T-helper 2 cell treated with Interferon-gamma antibody and Interleukin-4, amounts not matched to agents 100 ng/mL and 5 ng/mL, for 36 hours (primary cell): Measurements from ENCODE around the gene CORO1C. TPM values are rescaled to one million over a fixed set of nuclear protein-coding genes. Genes with fewer than 3 reads are reported as not detected.

ENCODE experiments used
- intact Hi-C: fragments of 100-400 bp; cut with micrococcal nuclease; formaldehyde crosslinking; loops from one replicate; pipeline ENCODE4 v1.15.1; 2023
- total RNA-seq: library from RNA; stranded (reverse); gene quantifications from 2 replicates; pipeline ENCODE4 v1.2.3, GENCODE V29; 2022

The CORO1C gene
- total RNA-seq, 1 donor from 2014 or later = 47.7 TPM

DNA sequence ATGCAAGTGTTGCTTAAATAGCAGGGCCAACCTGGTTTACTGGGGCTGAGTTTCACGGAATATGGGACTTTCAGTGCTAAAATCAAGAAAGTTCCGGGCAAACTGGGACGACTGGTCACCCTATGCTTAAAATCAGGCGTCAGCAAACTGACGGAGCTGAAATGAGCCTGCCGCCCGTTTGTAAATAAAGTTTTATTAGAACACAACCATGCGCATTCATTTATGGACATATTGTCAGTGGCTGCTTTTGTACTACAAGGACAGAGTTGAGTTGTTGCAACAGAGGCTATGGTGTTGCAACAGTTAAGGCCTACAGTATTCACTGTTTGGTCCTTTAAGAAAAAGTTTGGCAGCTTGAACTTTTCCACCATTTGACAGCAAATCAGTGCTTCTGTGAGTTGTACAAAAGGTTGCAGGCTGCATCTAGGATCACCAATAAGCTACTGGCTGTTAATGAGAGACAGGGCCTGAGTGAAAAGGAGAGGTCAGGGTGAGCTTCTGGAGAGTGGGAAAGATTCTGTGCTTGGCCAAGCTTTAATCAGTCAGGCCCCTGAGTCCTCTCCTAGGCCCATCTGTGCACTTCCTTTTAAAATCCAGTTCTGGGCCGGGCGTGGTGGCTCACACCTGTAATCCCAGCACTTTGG lies 111.0 kb downstream of the CORO1C start:
- intact Hi-C loops = no loop called here

DNA sequence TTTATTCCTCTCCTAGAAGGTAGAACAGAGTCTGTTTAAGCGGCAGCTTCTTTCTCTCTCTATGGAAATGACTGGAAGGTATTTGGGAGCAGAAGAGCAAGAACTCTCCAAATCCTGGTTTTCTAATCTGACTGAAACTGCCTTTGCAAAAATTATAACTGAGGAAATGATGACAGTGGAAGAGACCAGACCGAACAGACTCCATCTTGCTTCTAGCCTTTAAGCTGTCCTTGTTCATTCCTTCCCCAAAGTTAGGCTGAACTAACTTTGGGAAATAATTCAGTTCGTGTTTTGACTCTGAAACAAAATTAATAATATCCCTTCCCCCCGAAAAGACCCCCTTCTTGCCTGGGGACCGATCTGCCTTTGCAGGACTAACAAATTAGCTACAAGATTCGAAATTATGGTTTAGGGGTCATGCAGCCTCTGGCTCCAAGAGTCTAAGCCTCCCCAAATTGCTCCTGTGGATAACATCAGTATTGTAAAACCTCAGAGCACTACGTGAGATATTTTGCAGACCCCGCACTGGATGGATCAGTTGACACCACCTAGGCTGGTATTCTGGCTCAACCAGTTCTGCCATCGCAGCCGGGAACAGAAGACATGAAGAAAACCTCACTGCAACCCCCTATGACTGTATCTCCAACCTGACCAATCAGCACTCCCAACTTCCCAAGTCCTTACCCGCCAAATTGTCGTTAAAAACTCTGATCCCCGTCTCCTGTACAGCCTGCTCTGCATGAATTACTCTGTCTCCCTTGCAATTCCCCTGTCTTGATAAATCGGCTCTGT lies 111.8 kb downstream of the CORO1C start:
- intact Hi-C loops = loop anchor here (2.0 to 5.0 kb wide), 2 partner anchors 102 to 183 kb away; partner anchors contain the start of gene FICD

DNA sequence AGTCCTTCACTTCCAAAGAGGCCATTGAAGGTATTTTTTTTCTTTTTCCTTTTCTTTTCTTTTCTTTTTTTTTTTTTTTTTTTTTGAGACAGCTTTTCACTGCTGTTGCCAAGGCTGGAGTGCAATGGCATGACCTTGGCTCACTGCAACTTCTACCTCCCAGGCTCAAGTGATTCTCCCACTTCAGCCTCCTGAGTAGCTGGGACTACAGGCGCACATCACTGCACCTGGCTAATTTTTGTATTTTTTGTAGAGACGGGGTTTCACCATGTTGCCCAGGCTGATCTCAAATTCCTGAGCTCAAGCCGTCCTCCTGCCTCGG lies 112.4 kb downstream of the CORO1C start:
- intact Hi-C loops = loop anchor here (1.0 to 5.0 kb wide), 5 partner anchors 9 to 184 kb away; partner anchors contain the start of gene FICD

DNA sequence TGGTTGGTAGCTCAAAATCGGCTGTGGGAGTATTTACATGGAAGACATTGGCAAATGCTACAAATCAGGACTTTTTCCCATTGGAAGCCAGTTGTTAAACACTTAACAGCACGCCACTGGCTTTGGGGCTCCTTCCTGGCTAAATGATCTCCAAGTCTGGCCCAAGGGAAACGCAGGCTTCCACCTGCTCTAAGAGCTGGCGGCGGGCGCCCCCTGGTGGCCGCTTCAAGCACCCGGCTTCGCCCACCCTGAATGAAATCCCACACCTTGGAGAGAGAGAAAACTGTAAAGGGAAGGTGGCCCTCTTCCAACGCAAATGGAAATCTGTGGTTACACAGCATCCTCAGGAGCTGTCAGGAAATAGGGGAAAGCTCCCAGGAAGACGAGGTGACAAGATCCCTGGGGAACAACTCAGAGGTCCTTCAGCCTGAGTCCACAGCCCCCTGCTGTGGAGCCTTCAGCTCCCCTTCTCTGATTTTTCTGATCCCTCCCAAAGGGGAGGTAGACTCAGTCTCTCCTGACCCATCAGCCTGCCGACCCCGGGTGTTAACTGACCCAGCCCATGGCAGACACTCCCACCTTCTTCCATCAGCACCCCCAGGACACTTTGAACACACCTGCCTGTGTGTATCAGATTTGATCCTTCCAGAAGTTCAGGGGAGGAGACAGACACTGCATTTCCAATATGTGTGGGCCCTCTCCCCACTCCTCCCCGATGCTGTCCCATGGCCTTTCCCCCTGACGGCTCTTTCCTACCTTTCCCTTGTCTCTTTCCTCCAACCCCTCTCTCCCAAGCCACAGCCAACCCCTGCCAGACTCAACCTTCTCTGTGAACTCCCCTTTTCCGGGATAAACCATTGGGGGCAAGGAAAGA lies 113.0 kb downstream of the CORO1C start:
- intact Hi-C loops = loop anchor here (1.0 to 5.0 kb wide), 5 partner anchors 10 to 184 kb away; partner anchors contain the start of gene FICD

DNA sequence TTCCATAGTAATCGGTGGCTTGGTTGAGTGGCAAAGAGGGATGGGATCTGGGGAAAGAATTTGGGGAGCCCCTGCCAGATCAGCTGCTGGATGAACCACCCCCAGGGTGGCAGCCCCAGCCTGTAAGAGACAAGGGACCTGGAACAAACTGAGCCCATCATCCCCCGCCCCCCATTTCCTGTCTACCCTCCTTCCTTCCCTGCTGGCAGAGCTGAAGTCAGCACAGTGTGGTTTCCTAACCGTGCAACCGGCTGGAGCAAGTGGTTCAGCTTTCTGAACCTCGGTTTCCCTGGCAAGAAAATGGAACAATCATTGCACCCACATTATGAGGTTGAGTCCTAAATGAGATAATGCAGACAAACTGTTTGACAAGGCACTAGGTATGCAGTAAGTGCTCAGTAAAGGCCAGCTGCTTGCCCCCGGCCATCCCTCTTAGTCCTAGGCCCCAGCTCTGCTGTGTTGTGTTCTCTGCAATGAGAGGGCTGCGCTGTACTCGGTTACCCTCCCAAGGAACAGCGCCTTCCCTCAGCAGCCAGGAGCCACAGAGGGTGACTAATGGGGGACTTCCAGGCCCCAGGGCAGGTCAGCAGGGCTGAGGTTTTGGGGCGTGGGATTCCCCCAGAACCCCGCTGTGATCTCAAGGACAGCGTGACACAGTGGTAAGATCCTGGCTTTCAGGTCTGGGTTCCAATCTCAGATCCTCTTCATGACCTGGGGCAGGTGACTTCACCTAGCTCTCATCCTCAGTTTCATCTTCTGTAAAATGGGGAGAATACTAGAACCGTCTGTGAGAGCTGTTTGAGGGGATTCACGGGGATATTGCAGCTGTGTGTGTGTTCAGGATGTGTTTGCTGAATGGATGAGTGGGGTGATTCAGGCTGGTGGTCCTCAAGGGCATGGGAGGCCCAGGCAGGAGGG lies 114.1 kb downstream of the CORO1C start:
- intact Hi-C loops = loop anchor here (5.0 kb wide), 1 partner anchor 100 kb away; the partner anchor contains the start of gene FICD

DNA sequence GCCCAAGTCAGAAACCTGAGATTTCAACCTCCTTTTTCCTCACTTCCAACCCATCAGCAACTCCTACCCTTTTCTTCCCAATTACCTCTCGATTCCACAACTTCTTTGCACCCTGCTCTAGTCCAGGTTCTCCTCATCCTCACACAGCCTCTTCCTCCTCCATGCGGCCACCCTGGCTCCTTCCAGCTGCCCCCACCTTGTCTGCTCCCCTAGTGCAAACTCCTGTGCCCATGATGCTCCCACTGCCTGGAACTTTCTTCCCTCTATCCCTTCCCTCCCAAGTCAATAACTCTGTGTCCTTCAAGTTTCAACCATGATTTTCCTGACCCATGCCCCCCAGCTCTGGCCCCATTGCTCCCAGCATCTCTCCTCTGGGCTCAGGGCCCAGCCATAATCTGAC lies 115.0 kb downstream of the CORO1C start:
- intact Hi-C loops = loop anchor here (5.0 kb wide), 1 partner anchor 99 kb away; the partner anchor contains the start of gene FICD

DNA sequence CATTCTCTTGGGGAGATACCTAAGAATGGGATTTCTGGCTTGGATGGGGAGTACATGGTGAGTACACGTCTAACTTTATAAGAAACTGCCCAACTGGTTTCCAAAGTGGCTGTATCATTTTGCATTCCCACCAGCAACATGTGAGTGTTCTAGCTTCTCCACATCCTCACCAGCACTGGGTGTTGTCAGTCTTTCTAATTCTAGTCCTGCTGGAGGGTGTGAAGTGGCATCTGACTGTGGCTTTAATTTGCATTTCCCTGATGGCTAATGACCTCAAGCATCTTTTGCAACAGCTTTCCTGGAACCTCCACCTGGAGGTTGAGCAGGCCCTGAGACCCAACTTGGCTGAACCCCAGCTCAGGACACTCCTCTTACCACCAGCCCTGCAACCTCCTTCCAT lies 115.4 kb downstream of the CORO1C start:
- intact Hi-C loops = loop anchor here (5.0 kb wide), 1 partner anchor 99 kb away; the partner anchor contains the start of gene FICD

DNA sequence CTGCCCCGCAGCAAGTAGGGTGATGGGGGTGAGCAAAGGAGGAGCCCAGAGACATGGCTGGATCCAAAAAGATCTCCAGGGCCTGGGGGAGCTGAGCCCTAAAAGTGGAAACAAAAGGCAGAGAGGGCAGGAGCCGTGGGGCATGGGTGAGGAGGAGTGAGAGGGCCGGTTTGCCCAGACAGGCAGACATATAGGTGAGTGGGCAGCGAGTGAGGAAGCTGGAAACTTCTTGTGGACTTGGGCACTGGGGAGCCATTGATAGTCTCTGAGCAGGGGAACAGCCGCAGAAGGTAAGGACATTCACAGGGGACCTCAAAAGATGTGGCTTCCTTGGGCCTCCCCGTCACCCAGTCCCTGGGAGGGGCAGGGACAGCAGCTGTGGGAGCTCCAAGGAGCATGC lies 116.7 kb downstream of the CORO1C start:
- intact Hi-C loops = loop anchor here (5.0 kb wide), 1 partner anchor 97 kb away; the partner anchor contains the start of gene FICD

DNA sequence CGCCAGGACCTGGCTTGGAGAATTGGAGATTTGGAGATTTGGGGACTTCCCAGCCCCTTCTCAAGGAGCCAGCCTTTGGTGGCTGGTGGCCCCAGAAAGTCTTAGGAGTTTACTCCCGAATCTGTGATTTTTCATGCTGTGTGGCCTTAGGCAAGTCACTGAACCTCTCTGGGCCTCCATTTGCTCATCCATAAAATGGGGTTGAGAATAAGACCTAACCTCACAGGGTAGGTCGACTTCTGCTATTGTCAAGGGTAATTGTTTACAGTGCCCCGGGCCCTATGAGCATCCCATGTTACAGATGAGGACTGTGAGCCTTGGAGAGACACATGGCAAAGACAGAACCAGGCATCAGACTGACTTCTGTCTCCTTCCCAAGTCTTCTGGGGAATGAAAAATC lies 117.3 kb downstream of the CORO1C start:
- intact Hi-C loops = no loop called here

DNA sequence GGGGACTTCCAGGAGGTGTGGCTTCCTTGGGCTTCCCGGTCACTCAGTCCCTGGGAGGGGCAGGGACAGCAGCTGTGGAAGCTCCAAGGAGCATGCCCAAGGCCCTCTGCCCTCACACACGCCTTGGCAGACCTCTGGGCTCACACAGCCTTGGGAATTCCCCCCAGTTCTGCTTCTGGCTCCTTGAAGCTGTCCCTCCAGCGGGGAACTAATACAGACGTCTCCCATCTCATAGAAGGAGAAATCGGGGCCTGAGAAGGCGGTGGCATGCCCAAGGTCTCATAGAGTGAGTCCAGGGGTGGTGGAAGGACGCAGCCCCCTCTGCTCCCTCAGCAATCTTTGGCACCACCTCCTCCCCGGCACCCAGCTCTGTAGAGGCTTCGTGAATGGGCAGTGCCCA lies 117.8 kb downstream of the CORO1C start:
- intact Hi-C loops = no loop called here

DNA sequence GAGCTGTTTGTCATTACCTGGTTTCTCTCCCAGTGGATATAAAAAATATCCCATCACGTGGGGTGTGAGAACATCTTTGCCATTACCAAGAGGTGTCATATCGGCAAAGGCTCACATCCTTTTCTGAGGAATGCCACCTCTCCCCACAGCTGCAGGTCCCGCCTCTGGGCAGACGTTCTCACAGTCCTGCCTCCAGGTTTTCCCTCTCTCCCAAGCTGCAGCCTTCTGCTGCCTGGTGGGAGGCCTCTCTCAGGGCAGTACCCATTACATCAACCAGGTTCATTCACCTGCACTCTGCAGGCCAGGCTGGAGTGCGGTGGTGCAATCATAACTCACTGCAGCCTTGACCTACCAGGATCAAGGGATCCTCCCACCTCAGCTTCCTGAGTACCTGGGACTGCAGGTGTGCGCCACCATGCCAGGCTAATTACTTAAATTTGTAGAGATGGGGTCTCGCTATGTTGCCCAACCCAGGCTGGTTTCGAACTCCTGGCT lies 118.5 kb downstream of the CORO1C start:
- intact Hi-C loops = loop anchor here (1.0 kb wide), 1 partner anchor 190 kb away; no protein-coding TSS in a partner anchor

DNA sequence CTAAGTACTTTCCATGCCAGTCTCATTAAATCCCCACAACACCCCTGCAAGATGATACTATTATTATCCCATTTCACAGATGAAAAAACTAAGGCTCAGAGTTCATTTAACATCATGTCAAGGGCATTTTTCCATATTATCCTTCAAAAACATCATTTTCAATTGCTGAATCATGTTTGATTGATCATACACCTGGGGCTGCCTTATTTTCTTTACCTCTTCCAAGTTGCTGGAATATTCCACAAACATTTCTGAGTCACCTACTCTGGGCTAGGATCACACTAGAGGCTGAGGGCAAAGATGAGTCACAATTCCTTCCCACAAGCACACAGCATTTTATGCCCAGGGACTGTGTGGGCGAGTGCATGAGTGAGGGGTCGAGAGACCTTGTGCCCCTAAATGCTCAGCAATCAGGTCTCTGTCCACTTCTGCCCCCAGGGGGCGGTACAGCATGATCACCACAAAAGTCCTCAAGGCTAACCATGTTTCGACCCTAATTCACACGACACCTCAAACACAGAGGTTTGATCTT lies 119.4 kb downstream of the CORO1C start:
- intact Hi-C loops = loop anchor here (1.0 kb wide), 1 partner anchor 191 kb away; no protein-coding TSS in a partner anchor

DNA sequence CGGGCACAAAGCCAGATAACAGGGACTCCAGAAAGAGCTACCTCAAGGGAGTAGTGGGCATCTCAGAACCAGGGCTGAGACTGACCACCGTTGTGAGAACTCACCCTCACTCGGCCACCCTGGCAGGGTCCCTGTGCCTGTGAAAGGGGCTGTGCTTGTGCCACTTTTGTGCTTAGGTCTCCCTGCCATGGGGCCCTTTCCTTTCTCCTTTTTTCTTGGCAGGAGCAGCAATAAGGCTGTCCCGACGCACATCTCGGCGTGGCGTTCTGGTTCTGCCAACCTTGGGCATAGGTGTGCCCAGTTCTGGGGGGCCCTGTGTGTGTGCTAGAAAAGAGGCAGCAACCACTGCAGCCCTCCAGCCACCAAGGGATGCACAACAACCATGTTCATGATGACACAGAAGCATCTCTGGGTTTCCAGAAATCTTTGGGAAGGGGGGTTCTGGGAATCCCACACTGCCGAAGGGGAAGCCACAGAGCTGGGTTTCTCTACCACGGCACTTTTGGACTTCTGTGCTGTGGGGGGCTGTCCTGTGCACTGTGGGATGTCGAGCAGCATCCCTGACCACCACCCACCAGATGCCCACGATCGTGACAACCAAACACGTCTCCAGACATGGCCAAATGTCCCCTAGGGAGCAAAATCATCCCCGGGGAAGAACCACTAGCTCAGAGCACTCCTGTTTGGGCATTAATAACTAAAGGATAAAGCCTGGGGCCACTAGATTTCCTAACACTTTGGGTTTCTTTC lies 120.3 kb downstream of the CORO1C start:
- intact Hi-C loops = no loop called here

DNA sequence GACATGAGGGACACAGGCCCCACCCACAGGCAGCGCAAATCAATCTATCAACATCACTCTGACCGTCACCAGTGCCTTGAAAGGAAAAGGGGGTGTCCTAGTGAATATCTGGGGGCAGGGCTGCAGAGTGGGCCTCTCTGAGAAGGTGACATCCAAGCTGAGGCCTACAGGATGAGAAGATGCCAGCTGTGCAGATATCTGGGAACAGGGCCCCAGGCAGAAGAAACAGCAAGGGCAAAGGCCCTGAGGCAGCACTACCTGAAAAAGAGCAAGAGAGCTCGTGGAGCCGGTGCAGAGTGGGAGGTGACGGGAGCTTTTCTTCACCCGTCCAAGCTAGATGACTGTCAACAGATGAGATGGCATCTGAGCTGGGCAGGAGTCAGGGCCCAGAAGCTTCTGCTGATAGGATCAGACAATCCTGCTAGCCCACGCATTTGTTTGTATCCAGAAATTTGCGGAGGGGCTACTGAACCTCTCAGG lies 120.9 kb downstream of the CORO1C start:
- intact Hi-C loops = no loop called here

DNA sequence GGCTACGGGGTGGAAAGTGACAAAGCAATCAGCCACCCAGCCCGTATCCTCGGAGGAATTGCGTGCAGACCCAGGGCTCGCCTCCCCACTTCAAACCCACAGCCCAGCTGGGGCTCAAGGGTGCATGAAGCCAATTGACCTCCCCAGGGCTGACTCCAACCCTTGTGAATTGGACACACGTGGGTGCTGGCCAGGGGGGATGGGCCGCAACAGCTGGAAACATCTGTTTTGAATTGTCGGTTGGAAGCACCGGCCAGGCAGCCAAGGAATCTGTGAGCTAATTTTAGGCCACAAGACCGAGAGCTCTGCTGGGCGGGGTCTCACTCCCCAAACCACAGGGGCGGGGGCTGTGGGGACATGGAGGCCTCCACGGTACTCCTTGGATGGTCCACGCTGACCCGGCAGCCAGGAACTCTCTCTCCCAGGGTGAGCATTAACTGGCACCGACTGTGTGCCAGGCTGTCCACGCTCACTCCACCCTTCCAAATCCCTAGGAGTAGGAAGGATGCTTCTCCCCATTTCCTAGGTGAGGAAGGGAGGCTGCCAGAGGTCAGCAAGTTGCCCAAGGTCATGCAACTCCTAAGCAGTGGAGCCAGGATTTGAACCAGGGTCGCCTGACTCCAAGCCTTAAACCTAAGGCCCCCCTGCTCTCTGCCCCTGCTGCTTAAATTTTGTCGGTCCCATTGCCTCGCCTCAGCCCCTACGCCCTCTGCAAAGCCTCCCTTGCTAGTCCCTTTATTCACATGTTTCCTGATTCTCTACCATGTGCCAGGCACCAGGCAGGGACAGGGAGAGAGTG lies 121.6 kb downstream of the CORO1C start:
- intact Hi-C loops = no loop called here

DNA sequence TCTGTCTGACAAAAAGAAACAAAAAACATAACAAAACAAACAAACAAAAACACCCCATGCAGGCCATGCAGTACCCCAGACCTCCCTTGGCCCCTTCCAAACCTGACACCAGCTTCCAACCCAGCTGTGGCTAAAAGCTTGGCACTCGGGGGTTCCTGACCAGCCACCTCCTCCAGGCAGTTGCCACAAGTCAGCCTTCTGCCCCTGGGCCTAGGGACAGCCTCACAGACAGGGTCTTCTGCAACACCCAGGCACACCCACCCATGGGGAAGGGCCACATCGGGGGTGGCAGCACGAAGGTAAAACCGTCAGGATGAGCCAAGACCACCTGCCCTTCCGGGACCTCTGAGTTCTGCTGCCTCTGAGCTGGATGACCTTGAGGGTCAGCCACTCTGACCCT lies 122.7 kb downstream of the CORO1C start:
- intact Hi-C loops = no loop called here

DNA sequence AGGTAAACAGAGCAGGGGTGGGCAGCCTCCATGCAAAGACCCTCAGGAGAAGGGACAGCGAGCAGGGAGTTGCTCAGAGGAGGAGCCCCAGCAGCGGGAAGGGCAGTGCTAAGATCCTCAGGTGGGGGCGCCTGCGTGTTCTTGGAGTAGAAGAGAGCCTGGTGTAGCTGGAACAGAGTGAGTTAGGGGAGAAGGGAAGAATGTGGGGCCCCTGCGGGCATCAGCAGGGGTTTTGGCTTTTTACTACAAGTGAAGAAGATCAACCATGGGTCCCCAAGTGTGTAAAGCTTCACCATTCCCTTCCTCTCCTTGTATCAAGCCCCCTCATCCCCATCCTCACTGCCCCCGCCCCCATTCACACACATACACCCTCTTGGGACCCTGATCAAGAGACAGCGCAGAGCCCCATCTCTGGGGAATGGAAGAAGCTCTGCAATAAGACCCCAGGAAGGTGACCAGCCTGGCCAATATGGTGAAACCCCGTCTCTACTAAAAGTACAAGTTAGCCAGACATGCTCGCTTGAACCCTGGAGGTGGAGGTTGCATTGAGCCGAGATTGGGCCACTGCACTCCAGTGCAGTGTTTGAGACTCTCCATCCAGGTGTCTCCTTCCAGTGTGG lies 123.2 kb downstream of the CORO1C start:
- intact Hi-C loops = no loop called here

DNA sequence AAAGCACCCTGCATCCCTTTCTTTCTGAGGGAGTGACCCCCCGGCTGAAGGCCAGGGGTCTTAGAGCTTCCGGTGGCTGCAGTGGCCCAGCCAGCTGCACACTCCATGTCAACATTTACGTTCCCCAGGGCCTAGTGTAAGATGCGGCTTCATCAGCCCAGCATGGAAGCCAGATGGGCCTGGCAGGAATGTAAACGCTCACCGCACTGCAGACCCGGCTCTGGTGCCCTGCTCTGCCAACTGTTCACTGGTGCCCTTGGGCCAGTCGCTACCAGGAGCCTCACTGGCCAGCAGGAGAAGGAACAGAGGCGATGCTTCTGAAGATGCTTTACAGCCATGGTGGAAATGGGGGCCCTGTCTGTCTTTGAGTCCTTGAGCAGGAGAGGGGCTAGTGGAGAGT lies 124.8 kb downstream of the CORO1C start:
- intact Hi-C loops = no loop called here
